Endothelial cell (in vitro differentiated cells): Measurements from ENCODE around the gene CBR1. TPM values are rescaled to one million over a fixed set of nuclear protein-coding genes. Genes with fewer than 3 reads are reported as not detected.

Source experiments
- DNase-seq: peaks from one replicate; pipeline ENCODE4 v3.0.0; 2021; ENCODE audit warnings: low spot score
- H3K27ac Mint-ChIP-seq: one replicate; pipeline ENCODE4 v1.8.0; 2021; ENCODE audit warnings: mixed read lengths, inconsistent platforms; ENCODE audit not compliant: unreplicated experiment
- H3K27me3 Mint-ChIP-seq: one replicate; pipeline ENCODE4 v1.8.0; 2021; ENCODE audit warnings: mild to moderate bottlenecking, moderate library complexity, mixed read lengths, inconsistent platforms; ENCODE audit not compliant: unreplicated experiment
- H3K36me3 Mint-ChIP-seq: one replicate; pipeline ENCODE4 v1.8.0; 2021; ENCODE audit warnings: mild to moderate bottlenecking, low read depth, mixed read lengths, inconsistent platforms; ENCODE audit not compliant: unreplicated experiment
- H3K4me1 Mint-ChIP-seq: one replicate; pipeline ENCODE4 v1.8.0; 2021; ENCODE audit warnings: mild to moderate bottlenecking, mixed read lengths, inconsistent platforms; ENCODE audit not compliant: unreplicated experiment
- H3K4me3 Mint-ChIP-seq: one replicate; pipeline ENCODE4 v1.8.0; 2021; ENCODE audit warnings: mild to moderate bottlenecking, mixed read lengths, inconsistent platforms; ENCODE audit not compliant: unreplicated experiment
- H3K9me3 Mint-ChIP-seq: one replicate; pipeline ENCODE4 v1.8.0; 2021; ENCODE audit warnings: mixed read lengths, inconsistent platforms; ENCODE audit not compliant: unreplicated experiment
- total RNA-seq: library from RNA; stranded (reverse); fragmentation: NEBNext Ultra II Directional; extraction: Animal tissue kit (Norgen Biotek cat#: 25700); gene quantifications from one replicate; pipeline ENCODE4 v1.2.1, GENCODE V29; 2021; ENCODE audit not compliant: unreplicated experiment
- TF ChIP-seq, protein P1 (sequence below): fragments of 200-600 bp; sonication (generic); IDR thresholded peaks from one replicate; pipeline ENCODE4 v1.5.0; 2021; ENCODE audit warnings: antibody characterized with exemption; ENCODE audit not compliant: unreplicated experiment

Gene CBR1
- total RNA-seq, 1 donor from 2014 or later = 7.6 TPM

DNA sequence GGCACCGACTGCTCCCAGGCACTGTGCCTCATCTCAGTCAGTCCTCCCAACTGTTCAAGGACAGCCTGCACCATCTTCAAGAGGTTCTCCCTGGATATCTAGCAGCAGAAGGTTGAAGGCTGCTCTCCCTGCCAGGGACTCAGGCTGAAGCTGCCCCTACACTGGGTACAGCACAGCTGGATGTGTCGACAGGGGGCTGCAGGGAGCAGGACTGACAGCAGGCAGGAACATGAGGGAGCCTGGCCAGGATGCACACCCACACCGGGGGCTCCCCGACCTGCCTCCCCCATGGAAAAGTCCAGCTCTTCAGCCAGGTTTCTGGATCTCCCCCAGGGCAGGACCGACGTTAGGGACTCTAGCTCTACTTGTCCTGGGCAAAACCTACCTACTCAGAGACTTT lies 30.0 kb upstream of the CBR1 start:
- no peak for DNase-seq
- TF ChIP-seq, protein P1, sequence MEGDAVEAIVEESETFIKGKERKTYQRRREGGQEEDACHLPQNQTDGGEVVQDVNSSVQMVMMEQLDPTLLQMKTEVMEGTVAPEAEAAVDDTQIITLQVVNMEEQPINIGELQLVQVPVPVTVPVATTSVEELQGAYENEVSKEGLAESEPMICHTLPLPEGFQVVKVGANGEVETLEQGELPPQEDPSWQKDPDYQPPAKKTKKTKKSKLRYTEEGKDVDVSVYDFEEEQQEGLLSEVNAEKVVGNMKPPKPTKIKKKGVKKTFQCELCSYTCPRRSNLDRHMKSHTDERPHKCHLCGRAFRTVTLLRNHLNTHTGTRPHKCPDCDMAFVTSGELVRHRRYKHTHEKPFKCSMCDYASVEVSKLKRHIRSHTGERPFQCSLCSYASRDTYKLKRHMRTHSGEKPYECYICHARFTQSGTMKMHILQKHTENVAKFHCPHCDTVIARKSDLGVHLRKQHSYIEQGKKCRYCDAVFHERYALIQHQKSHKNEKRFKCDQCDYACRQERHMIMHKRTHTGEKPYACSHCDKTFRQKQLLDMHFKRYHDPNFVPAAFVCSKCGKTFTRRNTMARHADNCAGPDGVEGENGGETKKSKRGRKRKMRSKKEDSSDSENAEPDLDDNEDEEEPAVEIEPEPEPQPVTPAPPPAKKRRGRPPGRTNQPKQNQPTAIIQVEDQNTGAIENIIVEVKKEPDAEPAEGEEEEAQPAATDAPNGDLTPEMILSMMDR = no peak
- no peak overlapping the region for H3K4me3 Mint-ChIP-seq
- peaks cover 5% of the 10 kb centered on the region for H3K27me3 Mint-ChIP-seq
- H3K4me1 Mint-ChIP-seq = peaks cover 15% of the 10 kb centered on the region
- no peak overlapping the region for H3K27ac Mint-ChIP-seq
- peaks cover 33% of the 10 kb centered on the region for H3K36me3 Mint-ChIP-seq
- no peaks in the 10 kb centered on the region for H3K9me3 Mint-ChIP-seq

DNA sequence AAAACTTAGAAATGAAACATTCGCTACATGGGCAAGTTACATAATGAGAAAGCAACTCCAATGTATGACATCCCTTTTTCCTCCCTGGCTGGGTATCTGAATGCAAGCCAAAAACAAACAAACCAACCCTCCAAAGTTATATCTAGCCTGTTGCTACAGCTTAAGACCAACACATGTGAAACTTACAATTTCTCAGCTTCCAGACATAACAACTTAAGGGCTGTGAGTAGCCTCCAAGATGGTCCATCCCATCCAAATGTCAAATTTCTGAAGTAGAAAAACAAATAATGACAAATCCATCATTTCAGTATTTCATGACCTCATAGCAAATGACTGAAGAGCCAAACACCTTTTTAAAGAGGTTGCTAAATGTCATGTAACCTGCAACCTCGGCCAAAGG lies 29.4 kb upstream of the CBR1 start:
- Mint-ChIP-seq H3K36me3 (peaks cover 31% of the 10 kb centered on the region), H3K27me3 (peaks cover 7% of the 10 kb centered on the region), H3K9me3 (no peaks in the 10 kb centered on the region), H3K4me1 (peaks cover 17% of the 10 kb centered on the region), H3K4me3 (no peak overlapping the region), H3K27ac (no peak overlapping the region)
- TF ChIP-seq, protein P1 = no peak
- no peak for DNase-seq

- H3K27ac Mint-ChIP-seq = peak overlapping the region; percentile 67
- peaks cover 5% of the 10 kb centered on the region for H3K27me3 Mint-ChIP-seq
- H3K36me3 Mint-ChIP-seq = peaks cover 23% of the 10 kb centered on the region
- TF ChIP-seq, protein P1 = no peak
- H3K4me1 Mint-ChIP-seq = peaks cover 31% of the 10 kb centered on the region
- H3K4me3 Mint-ChIP-seq = no peak overlapping the region
- H3K9me3 Mint-ChIP-seq = no peaks in the 10 kb centered on the region
- no peak for DNase-seq
These were observed 27.9 kb upstream of the CBR1 start for GRCh38 chr21:36041910-36042309.

GRCh38 chr21:36044056-36044455 lies 25.8 kb upstream of the CBR1 start:
- Mint-ChIP-seq H3K36me3 (peaks cover 26% of the 10 kb centered on the region), H3K9me3 (no peaks in the 10 kb centered on the region), H3K4me1 (peaks cover 31% of the 10 kb centered on the region), H3K27ac (no peak overlapping the region), H3K4me3 (no peak overlapping the region), H3K27me3 (peaks cover 3% of the 10 kb centered on the region)
- DNase-seq = no peak
- TF ChIP-seq, protein P1 = no peak

GRCh38 chr21:36045993-36046392 lies 23.8 kb upstream of the CBR1 start:
- Mint-ChIP-seq H3K4me1 (peaks cover 26% of the 10 kb centered on the region), H3K36me3 (peaks cover 41% of the 10 kb centered on the region), H3K4me3 (no peak overlapping the region), H3K9me3 (no peaks in the 10 kb centered on the region), H3K27ac (no peak overlapping the region), H3K27me3 (peaks cover 3% of the 10 kb centered on the region)
- TF ChIP-seq, protein P1 = no peak
- no peak for DNase-seq
